Thoracic aorta (tissue), 2 donors: ENCODE results near the gene CYREN. TPM values are rescaled to one million over a fixed set of nuclear protein-coding genes. Genes with fewer than 3 reads are reported as not detected.

ENCODE experiments used
- ATAC-seq: fragments of 150-250 bp; one replicate; pipeline ENCODE4 v1.8.0; 2017; ENCODE audit warnings: low read depth; ENCODE audit not compliant: insufficient number of reproducible peaks, low FRiP score
- DNase-seq: peaks from one replicate; pipeline ENCODE4 v3.0.0-alpha.2; 2020; ENCODE audit warnings: low spot score
- H3K27ac ChIP-seq, 2 donors: fragments of 200-600 bp; sonication (generic); 1 replicate in 1 of 2; 2 replicates in 1 of 2; pipeline ENCODE4 v1.5.1; 2016; ENCODE audit warnings: mild to moderate bottlenecking in 2 of 2, moderate library complexity in 2 of 2
- H3K27me3 ChIP-seq: fragments of 200-600 bp; sonication (generic); replicated peaks from 2 replicates; pipeline ENCODE4 v1.6.0; 2016; ENCODE audit warnings: mild to moderate bottlenecking; ENCODE audit not compliant: insufficient read depth
- H3K36me3 ChIP-seq: fragments of 200-600 bp; sonication (generic); one replicate; pipeline ENCODE4 v1.5.1; 2016
- H3K4me1 ChIP-seq, 2 donors: fragments of 200-600 bp; sonication (generic); 1 replicate in 1 of 2; 2 replicates in 1 of 2; pipeline versions ENCODE4 v1.5.1 to v1.6.0; 2016; ENCODE audit warnings: low read depth in 2 of 2, mild to moderate bottlenecking in 1 of 2; ENCODE audit not compliant: control insufficient read depth in 1 of 2
- H3K4me3 ChIP-seq: fragments of 200-600 bp; sonication (generic); 2 replicates; pipeline ENCODE4 v1.5.1; 2016; ENCODE audit warnings: mild to moderate bottlenecking
- H3K9me3 ChIP-seq: fragments of 200-600 bp; sonication (generic); 2 replicates; pipeline ENCODE4 v1.5.1; 2016
- CTCF ChIP-seq: fragments of 200-600 bp; sonication (generic); IDR thresholded peaks from one replicate; pipeline ENCODE4 v1.5.1; 2019; ENCODE audit warnings: antibody characterized with exemption
- total RNA-seq, 2 donors: library from RNA; depleted of rRNA; stranded (reverse); fragments of >200 nt; gene quantifications; one replicate each; pipeline versions ENCODE4 v1.1.0 to v1.2.3, GENCODE V29; 2016

CYREN gene
- total RNA-seq, 2 donors from 2014 or later: 37.6 to 54.1 TPM

- H3K27me3 ChIP-seq: no peaks in the 10 kb centered on the region
- no peak overlapping the region for H3K4me3 ChIP-seq
- DNase-seq (no peak), ATAC-seq (no peak)
- no peak for TF ChIP-seq CTCF
- peaks cover 5% of the 10 kb centered on the region for H3K36me3 ChIP-seq
- H3K4me1 ChIP-seq: peaks cover 35 to 60% of the 10 kb centered on the region in 2 donors
- H3K27ac ChIP-seq: peak overlapping the region; percentile 24 to 40
- H3K9me3 ChIP-seq: peaks cover 11% of the 10 kb centered on the region
Measured at GRCh38 chr7:135160098-135160857, 10.2 kb downstream of the CYREN start.

DNA sequence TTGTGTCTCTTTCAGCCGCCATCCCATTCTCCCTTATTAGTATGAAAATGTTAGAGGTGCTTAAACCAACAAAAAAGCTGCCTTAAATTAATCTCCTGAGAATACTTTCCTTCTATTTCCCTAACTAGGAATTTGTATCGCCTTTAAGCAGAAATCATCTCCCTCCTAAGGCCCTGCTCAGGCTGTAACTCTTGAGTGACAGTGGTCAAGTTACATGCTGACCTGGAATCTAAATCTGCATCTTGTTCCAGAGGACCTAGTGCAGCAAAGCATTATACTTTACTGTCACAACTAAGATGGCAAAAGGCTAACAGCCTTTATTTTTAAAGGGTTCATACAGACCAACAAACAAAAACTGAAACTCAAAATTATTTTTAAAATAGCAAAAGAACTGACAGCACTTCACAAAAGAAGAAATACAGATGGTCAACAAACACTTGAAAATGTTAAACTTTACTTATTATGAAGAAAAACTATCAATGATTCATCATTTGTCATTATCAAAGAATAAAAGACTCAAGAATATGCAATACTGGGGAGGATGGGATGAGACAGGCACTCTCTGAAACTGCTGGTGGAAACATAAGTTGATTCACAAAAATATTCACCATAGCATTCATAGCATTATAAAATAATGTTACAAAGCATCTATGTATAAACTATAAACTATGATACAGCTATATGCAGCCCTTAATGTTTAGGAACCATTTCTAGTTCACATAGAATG lies 11.0 kb downstream of the CYREN start:
- peaks cover 35 to 54% of the 10 kb centered on the region in 2 donors for H3K4me1 ChIP-seq
- no peaks in the 10 kb centered on the region for H3K36me3 ChIP-seq
- peak overlapping the region; percentile 40 for H3K27ac ChIP-seq
- ATAC-seq: no peak
- H3K27me3 ChIP-seq: no peaks in the 10 kb centered on the region
- no peak for DNase-seq
- H3K9me3 ChIP-seq: peaks cover 11% of the 10 kb centered on the region
- peak overlapping the region; percentile 4 for H3K4me3 ChIP-seq
- no peak for TF ChIP-seq CTCF

- no peak overlapping the region for H3K4me3 ChIP-seq
Measured at GRCh38 chr7:135158874-135159273, 11.6 kb downstream of the CYREN start.

GRCh38 chr7:135158141-135158655 lies 12.3 kb downstream of the CYREN start:
- no peak for TF ChIP-seq CTCF
- no peaks in the 10 kb centered on the region for H3K36me3 ChIP-seq
- DNase-seq (no peak), ATAC-seq (no peak)
- H3K27ac ChIP-seq: peak overlapping the region; percentile 40
- H3K4me1 ChIP-seq: peaks cover 35 to 46% of the 10 kb centered on the region in 2 donors
- H3K9me3 ChIP-seq: peaks cover 11% of the 10 kb centered on the region
- H3K27me3 ChIP-seq: no peaks in the 10 kb centered on the region
- H3K4me3 ChIP-seq: no peak overlapping the region

More at GRCh38 chr7:135158874-135159273, 11.6 kb downstream of the CYREN start:
- peaks cover 11% of the 10 kb centered on the region for H3K9me3 ChIP-seq
- peak overlapping the region; percentile 40 for H3K27ac ChIP-seq
- H3K36me3 ChIP-seq: no peaks in the 10 kb centered on the region
- ATAC-seq: no peak
- no peak for DNase-seq
- peaks cover 35 to 47% of the 10 kb centered on the region in 2 donors for H3K4me1 ChIP-seq
- H3K27me3 ChIP-seq: no peaks in the 10 kb centered on the region
- no peak for TF ChIP-seq CTCF

DNA sequence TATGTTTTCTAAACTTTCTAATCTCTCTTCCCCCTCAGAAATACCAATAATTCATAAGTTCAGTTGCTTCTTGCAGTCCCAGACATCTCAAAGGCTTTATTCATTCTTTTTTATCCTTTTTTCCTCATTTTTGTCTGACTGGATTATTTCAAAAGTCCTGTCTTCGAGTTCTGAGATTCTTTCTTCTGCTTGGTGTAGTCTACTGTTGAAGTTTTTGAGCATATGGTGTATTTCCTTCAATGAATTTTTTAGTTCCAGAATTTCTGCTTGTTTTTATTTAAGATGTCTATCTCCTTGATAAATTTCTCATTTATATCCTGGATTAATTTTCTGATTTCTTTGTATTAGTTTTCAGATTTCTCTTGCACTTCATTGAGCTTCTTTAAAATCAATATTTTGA lies 14.2 kb downstream of the CYREN start:
- DNase-seq (no peak), ATAC-seq (no peak)
- H3K36me3 ChIP-seq: no peaks in the 10 kb centered on the region
- H3K27ac ChIP-seq: no peak overlapping the region
- H3K9me3 ChIP-seq: peaks cover 11% of the 10 kb centered on the region
- H3K4me1 ChIP-seq: peaks cover 32 to 43% of the 10 kb centered on the region in 2 donors
- H3K27me3 ChIP-seq: no peaks in the 10 kb centered on the region
- H3K4me3 ChIP-seq: no peak overlapping the region
- no peak for TF ChIP-seq CTCF
